Mesothelial cell of epicardium (in vitro differentiated cells): ENCODE measurements around the gene PAM16. TPM values are rescaled to one million over a fixed set of nuclear protein-coding genes. Genes with fewer than 3 reads are reported as not detected.
A peak's percentile ranks its signal among the peaks of the same experiment; 100 is the strongest.

Experiments used
- DNase-seq, 2 experiments: peaks; one replicate each; pipeline ENCODE4 v3.0.0; 2021; ENCODE audit warnings: low spot score in 2 of 2; ENCODE audit not compliant: unreplicated experiment in 2 of 2
- H3K27ac Mint-ChIP-seq: 2 replicates; pipeline ENCODE4 v1.8.0; 2021; ENCODE audit warnings: mixed read lengths
- H3K27me3 Mint-ChIP-seq: 2 replicates; pipeline ENCODE4 v1.8.0; 2021; ENCODE audit warnings: low read depth, mixed read lengths
- H3K36me3 Mint-ChIP-seq: 2 replicates; pipeline ENCODE4 v1.8.0; 2021; ENCODE audit warnings: mixed read lengths
- H3K4me1 Mint-ChIP-seq: 2 replicates; pipeline ENCODE4 v1.8.0; 2021; ENCODE audit warnings: mixed read lengths
- H3K4me3 Mint-ChIP-seq: 2 replicates; pipeline ENCODE4 v1.8.0; 2021; ENCODE audit warnings: mild to moderate bottlenecking, moderate library complexity, mixed read lengths
- H3K9me3 Mint-ChIP-seq: 2 replicates; pipeline ENCODE4 v1.8.0; 2021; ENCODE audit warnings: mixed read lengths
- CTCF ChIP-seq: fragments of 200-600 bp; sonication (generic); IDR thresholded peaks from one replicate; pipeline ENCODE4 v1.5.0; 2021; ENCODE audit warnings: antibody characterized with exemption; ENCODE audit not compliant: unreplicated experiment
- total RNA-seq: library from RNA; stranded (reverse); gene quantifications from 3 replicates; pipeline ENCODE4 v1.2.1, GENCODE V29; 2021

PAM16 gene
- total RNA-seq, 1 donor from 2014 or later: 35.6 TPM

GRCh38 chr16:4293181-4293716 lies 57.9 kb downstream of the PAM16 start:
- peak overlapping the region; percentile 98 for H3K27ac Mint-ChIP-seq
- TF ChIP-seq CTCF: no peak
- H3K4me3 Mint-ChIP-seq: peak overlapping the region; percentile 18
- H3K4me1 Mint-ChIP-seq: peaks cover 50% of the 10 kb centered on the region
- no peak for DNase-seq
- no peaks in the 10 kb centered on the region for H3K36me3 Mint-ChIP-seq
- H3K27me3 Mint-ChIP-seq: no peaks in the 10 kb centered on the region
- no peaks in the 10 kb centered on the region for H3K9me3 Mint-ChIP-seq

GRCh38 chr16:4291699-4292098 lies 59.4 kb downstream of the PAM16 start:
- no peak overlapping the region for H3K4me3 Mint-ChIP-seq
- H3K9me3 Mint-ChIP-seq: no peaks in the 10 kb centered on the region
- no peak for DNase-seq
- H3K4me1 Mint-ChIP-seq: peaks cover 42% of the 10 kb centered on the region
- peak overlapping the region; percentile 82 for H3K27ac Mint-ChIP-seq
- no peaks in the 10 kb centered on the region for H3K27me3 Mint-ChIP-seq
- no peak for TF ChIP-seq CTCF
- no peaks in the 10 kb centered on the region for H3K36me3 Mint-ChIP-seq

Other genes starting within 250 kb of the PAM16 start
- 10.4 to 13.8 TPM (median 13.1 TPM) in 3 replicates for gene ADCY9, start 234.9 kb downstream of the PAM16 start, total RNA-seq
- gene SRL, start 109.2 kb downstream of the PAM16 start, total RNA-seq: 1.7 to 1.8 TPM (median 1.8 TPM) in 3 replicates
- gene TFAP4, start 78.3 kb downstream of the PAM16 start, total RNA-seq: 28.8 to 33.7 TPM (median 29.5 TPM) in 3 replicates
- 78.2 to 80.3 TPM (median 79.6 TPM) in 3 replicates for gene GLIS2, start 35.3 kb downstream of the PAM16 start, total RNA-seq
- gene VASN, start 20.5 kb upstream of the PAM16 start, total RNA-seq: 36.7 to 37.6 TPM (median 37.5 TPM) in 3 replicates
- gene CORO7, start 65.3 kb upstream of the PAM16 start, total RNA-seq: 32.9 to 35.1 TPM (median 34.1 TPM) in 3 replicates
- gene DNAJA3, start 74.5 kb upstream of the PAM16 start, total RNA-seq: 34.7 to 37.7 TPM (median 35.3 TPM) in 3 replicates
- gene NMRAL1, start 123.3 kb upstream of the PAM16 start, total RNA-seq: 55.3 to 59.1 TPM (median 56.0 TPM) in 3 replicates
- 26.3 to 30.9 TPM (median 27.5 TPM) in 3 replicates for gene HMOX2, start 125.1 kb upstream of the PAM16 start, total RNA-seq
- gene CDIP1, start 187.5 kb upstream of the PAM16 start, total RNA-seq: 24.2 to 28.2 TPM (median 27.0 TPM) in 3 replicates
- gene C16orf96, start 205.0 kb upstream of the PAM16 start, total RNA-seq: 0.45 to 0.95 TPM (median 0.58 TPM) in 3 replicates